ENCODE results near the gene SNX22. TPM values are rescaled to one million over a fixed set of nuclear protein-coding genes. Genes with fewer than 3 reads are reported as not detected.

Gene SNX22
- total RNA-seq, 1 donor from 2014 or later: 7.3 TPM

DNA sequence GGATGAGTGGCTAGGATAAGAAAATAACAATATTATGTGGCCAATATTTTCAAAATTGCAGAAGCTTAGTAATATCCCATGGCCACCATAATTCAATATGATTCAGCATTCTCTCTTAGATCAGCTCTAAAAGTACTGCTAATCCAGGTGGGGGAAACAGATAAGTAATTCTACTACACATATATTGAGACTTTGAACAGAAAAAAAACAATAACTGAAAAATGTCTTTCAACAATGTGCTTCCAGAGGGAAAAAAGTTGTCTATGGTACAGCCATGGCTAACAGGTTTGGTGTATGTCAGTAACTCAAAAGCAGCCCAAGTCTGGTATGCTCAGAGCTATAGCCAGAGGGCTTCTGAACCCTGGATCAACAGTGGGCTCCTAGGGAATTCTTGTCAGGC is 53.7 kb downstream of the SNX22 start:
- no peaks in the 10 kb centered on the region for H3K27me3 Mint-ChIP-seq
- no peak for DNase-seq (ENCODE audit: low spot score, unreplicated experiment)
- H3K27ac Mint-ChIP-seq: no peak overlapping the region
- TF ChIP-seq, protein P1, sequence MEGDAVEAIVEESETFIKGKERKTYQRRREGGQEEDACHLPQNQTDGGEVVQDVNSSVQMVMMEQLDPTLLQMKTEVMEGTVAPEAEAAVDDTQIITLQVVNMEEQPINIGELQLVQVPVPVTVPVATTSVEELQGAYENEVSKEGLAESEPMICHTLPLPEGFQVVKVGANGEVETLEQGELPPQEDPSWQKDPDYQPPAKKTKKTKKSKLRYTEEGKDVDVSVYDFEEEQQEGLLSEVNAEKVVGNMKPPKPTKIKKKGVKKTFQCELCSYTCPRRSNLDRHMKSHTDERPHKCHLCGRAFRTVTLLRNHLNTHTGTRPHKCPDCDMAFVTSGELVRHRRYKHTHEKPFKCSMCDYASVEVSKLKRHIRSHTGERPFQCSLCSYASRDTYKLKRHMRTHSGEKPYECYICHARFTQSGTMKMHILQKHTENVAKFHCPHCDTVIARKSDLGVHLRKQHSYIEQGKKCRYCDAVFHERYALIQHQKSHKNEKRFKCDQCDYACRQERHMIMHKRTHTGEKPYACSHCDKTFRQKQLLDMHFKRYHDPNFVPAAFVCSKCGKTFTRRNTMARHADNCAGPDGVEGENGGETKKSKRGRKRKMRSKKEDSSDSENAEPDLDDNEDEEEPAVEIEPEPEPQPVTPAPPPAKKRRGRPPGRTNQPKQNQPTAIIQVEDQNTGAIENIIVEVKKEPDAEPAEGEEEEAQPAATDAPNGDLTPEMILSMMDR (IDR thresholded peaks at IDR 0.05; ENCODE audit: unreplicated experiment): no peak
- H3K36me3 Mint-ChIP-seq (ENCODE audit: insufficient read depth): peaks cover 9% of the 10 kb centered on the region
- no peaks in the 10 kb centered on the region for H3K9me3 Mint-ChIP-seq (ENCODE audit: low read depth)
- H3K4me1 Mint-ChIP-seq (ENCODE audit: low read depth): no peaks in the 10 kb centered on the region
- no peak overlapping the region for H3K4me3 Mint-ChIP-seq (ENCODE audit: low read depth)

Other genes starting within 250 kb of the SNX22 start
- gene DAPK2, start 105.2 kb upstream of the SNX22 start, total RNA-seq: 2.0 and 3.2 TPM in 2 replicates
- gene CIAO2A, start 57.9 kb upstream of the SNX22 start, total RNA-seq: 52.6 and 54.4 TPM in 2 replicates
- gene SNX1, start 55.7 kb upstream of the SNX22 start, total RNA-seq: 91.4 and 95.9 TPM in 2 replicates
- gene PPIB, start 11.3 kb downstream of the SNX22 start, total RNA-seq: 491 and 499 TPM in 2 replicates
- gene CSNK1G1, start 204.4 kb downstream of the SNX22 start, total RNA-seq: 24.5 and 27.7 TPM in 2 replicates
- gene PCLAF, start 229.7 kb downstream of the SNX22 start, total RNA-seq: 25.0 and 33.7 TPM in 2 replicates
- gene TRIP4, start 236.1 kb downstream of the SNX22 start, total RNA-seq: 27.5 and 27.9 TPM in 2 replicates